GM12873 (cell line): ENCODE data around the gene AOPEP.

ENCODE experiments used
- CTCF ChIP-seq: IDR thresholded peaks from 2 replicates; pipeline ENCODE4 v1.5.1; 2012; ENCODE audit warnings: low read depth, mild to moderate bottlenecking, moderate library complexity, low read length, control low read depth; ENCODE audit not compliant: insufficient read depth; ENCODE audit errors: missing control alignments

Gene AOPEP

GRCh38 chr9:95029288-95029687 lies 302.8 kb downstream of the AOPEP start:
- no peak for TF ChIP-seq CTCF

- no peak for TF ChIP-seq CTCF
Observed at GRCh38 chr9:95029720-95030119, 303.2 kb downstream of the AOPEP start.

GRCh38 chr9:95030344-95030743 lies 303.8 kb downstream of the AOPEP start:
- TF ChIP-seq CTCF, result no peak

GRCh38 chr9:95030920-95031642 lies 304.6 kb downstream of the AOPEP start:
- no peak for TF ChIP-seq CTCF

- TF ChIP-seq CTCF, result no peak
Observed at GRCh38 chr9:95031711-95032461, 305.4 kb downstream of the AOPEP start.

GRCh38 chr9:95032580-95033341 lies 306.3 kb downstream of the AOPEP start:
- TF ChIP-seq CTCF, result no peak

GRCh38 chr9:95035846-95036245 lies 309.3 kb downstream of the AOPEP start:
- no peak for TF ChIP-seq CTCF
